ENCODE data around the gene NTN4.

DNA sequence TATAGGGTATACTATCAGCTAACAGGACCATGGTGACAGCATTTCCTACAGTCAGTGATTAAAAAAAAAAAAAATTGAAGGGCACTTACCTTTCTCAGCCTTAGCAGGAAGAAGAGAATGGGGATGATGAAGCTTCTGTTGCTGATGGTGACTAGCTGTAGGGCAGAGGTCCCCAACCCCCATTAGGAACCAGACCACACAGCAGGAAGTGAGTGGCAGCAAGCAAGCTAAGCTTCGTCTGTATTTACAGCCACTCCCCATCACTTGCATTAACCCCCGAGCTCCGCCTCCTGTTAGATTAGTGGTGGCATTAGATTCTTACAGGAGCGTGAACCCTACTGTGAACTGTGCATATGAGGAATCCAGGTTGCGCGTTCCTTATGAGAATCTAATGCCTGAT lies 148.0 kb downstream of the NTN4 start:
- TF ChIP-seq ZFP30 (CRISPR knock-in tag; IDR thresholded peaks at IDR 0.05) (no peak), ZNF8 (CRISPR knock-in tag; IDR thresholded peaks at IDR 0.05) (no peak), TCF4 (CRISPR knock-in tag; IDR thresholded peaks at IDR 0.05; ENCODE audit: borderline replicate concordance) (no peak), ZFP3 (CRISPR knock-in tag; IDR thresholded peaks at IDR 0.05) (no peak), ARNTL (CRISPR knock-in tag; IDR thresholded peaks at IDR 0.05; ENCODE audit: borderline replicate concordance, low read depth) (no peak), ZNF70 (CRISPR knock-in tag; IDR thresholded peaks at IDR 0.05) (no peak), BACH2 (CRISPR knock-in tag; IDR thresholded peaks at IDR 0.05; ENCODE audit: borderline replicate concordance) (no peak), GLIS3 (CRISPR knock-in tag; IDR thresholded peaks at IDR 0.05) (no peak), SNAI2 (CRISPR knock-in tag; IDR thresholded peaks at IDR 0.05) (no peak), OSR1 (CRISPR knock-in tag; IDR thresholded peaks at IDR 0.05) (no peak), ISL1 (CRISPR knock-in tag; IDR thresholded peaks at IDR 0.05) (no peak)
- TF ChIP-seq, protein P1, sequence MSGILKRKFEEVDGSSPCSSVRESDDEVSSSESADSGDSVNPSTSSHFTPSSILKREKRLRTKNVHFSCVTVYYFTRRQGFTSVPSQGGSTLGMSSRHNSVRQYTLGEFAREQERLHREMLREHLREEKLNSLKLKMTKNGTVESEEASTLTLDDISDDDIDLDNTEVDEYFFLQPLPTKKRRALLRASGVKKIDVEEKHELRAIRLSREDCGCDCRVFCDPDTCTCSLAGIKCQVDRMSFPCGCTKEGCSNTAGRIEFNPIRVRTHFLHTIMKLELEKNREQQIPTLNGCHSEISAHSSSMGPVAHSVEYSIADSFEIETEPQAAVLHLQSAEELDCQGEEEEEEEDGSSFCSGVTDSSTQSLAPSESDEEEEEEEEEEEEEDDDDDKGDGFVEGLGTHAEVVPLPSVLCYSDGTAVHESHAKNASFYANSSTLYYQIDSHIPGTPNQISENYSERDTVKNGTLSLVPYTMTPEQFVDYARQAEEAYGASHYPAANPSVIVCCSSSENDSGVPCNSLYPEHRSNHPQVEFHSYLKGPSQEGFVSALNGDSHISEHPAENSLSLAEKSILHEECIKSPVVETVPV (CRISPR knock-in tag; IDR thresholded peaks at IDR 0.05): no peak
- TF ChIP-seq, protein P2, sequence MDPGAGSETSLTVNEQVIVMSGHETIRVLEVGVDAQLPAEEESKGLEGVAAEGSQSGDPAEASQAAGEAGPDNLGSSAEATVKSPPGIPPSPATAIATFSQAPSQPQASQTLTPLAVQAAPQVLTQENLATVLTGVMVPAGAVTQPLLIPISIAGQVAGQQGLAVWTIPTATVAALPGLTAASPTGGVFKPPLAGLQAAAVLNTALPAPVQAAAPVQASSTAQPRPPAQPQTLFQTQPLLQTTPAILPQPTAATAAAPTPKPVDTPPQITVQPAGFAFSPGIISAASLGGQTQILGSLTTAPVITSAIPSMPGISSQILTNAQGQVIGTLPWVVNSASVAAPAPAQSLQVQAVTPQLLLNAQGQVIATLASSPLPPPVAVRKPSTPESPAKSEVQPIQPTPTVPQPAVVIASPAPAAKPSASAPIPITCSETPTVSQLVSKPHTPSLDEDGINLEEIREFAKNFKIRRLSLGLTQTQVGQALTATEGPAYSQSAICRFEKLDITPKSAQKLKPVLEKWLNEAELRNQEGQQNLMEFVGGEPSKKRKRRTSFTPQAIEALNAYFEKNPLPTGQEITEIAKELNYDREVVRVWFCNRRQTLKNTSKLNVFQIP (CRISPR knock-in tag; IDR thresholded peaks at IDR 0.05; ENCODE audit: borderline replicate concordance, low read depth): no peak

Data from SK-N-SH treated with all-trans-retinoic acid at 6 μM for 48 hours (cell line).